ENCODE results near the gene APOLD1. TPM values are rescaled to one million over a fixed set of nuclear protein-coding genes. Genes with fewer than 3 reads are reported as not detected.
A peak's percentile ranks its signal among the peaks of the same experiment; 100 is the strongest.

Gene APOLD1
- polyA plus RNA-seq, 1 donor (not counting 4 experiments of a cell fraction or from before 2014, with no cell fraction given) = 0.34 TPM

DNA sequence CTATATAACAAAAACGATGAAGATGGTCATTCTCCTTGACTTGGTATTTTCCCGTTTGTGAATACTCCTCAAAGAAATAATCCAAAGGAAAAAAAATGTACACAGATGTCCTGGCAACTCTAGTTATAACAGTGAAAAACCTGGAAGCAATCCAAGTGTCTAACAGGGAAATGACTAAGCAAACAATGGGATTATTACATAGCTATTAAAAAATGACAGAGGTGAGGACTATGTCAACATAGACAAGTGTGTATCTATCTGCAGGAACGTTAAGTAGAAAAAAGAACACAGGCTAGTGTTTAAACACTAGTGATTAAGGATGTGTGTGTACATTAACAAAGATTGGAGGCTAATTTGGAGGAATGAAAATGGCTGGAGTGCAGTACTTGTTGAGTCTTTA is 5.9 kb upstream of the APOLD1 start:
- H3K27me3 ChIP-seq (ENCODE audit: control insufficient read depth, extremely low read depth, insufficient read depth, low read length) = no peaks in the 10 kb centered on the region
- H3K4me2 ChIP-seq (ENCODE audit: control insufficient read depth, extremely low read depth, insufficient read depth, low read depth, low read length) = peak overlapping the region; percentile 53

DNA sequence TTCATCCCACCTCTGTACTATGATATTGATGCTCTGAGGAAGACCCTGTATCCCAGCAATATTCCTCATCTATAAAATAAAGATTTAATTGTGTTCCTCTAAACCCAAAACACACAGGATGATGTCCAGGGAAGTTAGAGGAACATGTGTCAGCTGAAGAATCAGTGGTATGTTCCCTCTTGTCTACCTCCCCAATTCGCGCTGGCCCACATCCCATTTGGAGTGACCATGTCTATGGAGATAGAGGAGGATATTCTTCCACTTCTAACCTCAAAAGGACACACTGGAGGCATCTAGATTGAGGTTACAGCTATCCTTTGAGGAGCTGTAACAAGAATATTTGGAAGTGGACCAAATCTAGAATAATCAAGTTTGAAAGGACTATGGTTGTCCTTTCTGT is 1.3 kb upstream of the APOLD1 start:
- no peaks in the 10 kb centered on the region for H3K9me3 ChIP-seq (ENCODE audit: control insufficient read depth, low read depth, low read length)
- H3K27ac ChIP-seq (ENCODE audit: control insufficient read depth, insufficient read depth, low read length) = no peak overlapping the region
- H3K4me3 ChIP-seq (ENCODE audit: control insufficient read depth in 2 of 3, extremely low read depth in 1 of 3, insufficient read depth in 2 of 3, low read depth in 1 of 3, low read length in 3 of 3) = no peak overlapping the region
- TF ChIP-seq EZH2 (IDR thresholded peaks at IDR 0.05; ENCODE audit: low read length) = no peak
- TF ChIP-seq, protein P1, sequence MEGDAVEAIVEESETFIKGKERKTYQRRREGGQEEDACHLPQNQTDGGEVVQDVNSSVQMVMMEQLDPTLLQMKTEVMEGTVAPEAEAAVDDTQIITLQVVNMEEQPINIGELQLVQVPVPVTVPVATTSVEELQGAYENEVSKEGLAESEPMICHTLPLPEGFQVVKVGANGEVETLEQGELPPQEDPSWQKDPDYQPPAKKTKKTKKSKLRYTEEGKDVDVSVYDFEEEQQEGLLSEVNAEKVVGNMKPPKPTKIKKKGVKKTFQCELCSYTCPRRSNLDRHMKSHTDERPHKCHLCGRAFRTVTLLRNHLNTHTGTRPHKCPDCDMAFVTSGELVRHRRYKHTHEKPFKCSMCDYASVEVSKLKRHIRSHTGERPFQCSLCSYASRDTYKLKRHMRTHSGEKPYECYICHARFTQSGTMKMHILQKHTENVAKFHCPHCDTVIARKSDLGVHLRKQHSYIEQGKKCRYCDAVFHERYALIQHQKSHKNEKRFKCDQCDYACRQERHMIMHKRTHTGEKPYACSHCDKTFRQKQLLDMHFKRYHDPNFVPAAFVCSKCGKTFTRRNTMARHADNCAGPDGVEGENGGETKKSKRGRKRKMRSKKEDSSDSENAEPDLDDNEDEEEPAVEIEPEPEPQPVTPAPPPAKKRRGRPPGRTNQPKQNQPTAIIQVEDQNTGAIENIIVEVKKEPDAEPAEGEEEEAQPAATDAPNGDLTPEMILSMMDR (optimal IDR thresholded peaks at IDR 0.05 in 1 of 3, IDR thresholded peaks at IDR 0.05 in 1 of 3, conservative IDR thresholded peaks at IDR 0.05 in 1 of 3; ENCODE audit: extremely low read depth in 1 of 3, insufficient read depth in 2 of 3, low read length in 3 of 3) = no peak
- no peaks in the 10 kb centered on the region for H3K36me3 ChIP-seq (ENCODE audit: control insufficient read depth in 2 of 2, extremely low read depth in 1 of 2, insufficient read depth in 2 of 2, low read length in 2 of 2)
- no peak for FAIRE-seq
- H3K4me2 ChIP-seq (ENCODE audit: control insufficient read depth, extremely low read depth, insufficient read depth, low read depth, low read length) = no peak overlapping the region
- H2AFZ ChIP-seq (ENCODE audit: control insufficient read depth, low read length) = no peak overlapping the region
- H3K4me1 ChIP-seq (ENCODE audit: control insufficient read depth, extremely low read depth, insufficient read depth, low read length) = peaks cover 33% of the 10 kb centered on the region
- no peaks in the 10 kb centered on the region for H3K79me2 ChIP-seq (ENCODE audit: control insufficient read depth, insufficient read depth, low read length)
- no peaks in the 10 kb centered on the region for H3K9me1 ChIP-seq (ENCODE audit: control insufficient read depth, extremely low read depth, insufficient read depth, low read length)
- no peaks in the 10 kb centered on the region for H4K20me1 ChIP-seq (ENCODE audit: control insufficient read depth, extremely low read depth, insufficient read depth, low read length)
- DNase-seq (ENCODE audit: low read depth, low spot score) = no peak
- no peak overlapping the region for H3K9ac ChIP-seq (ENCODE audit: control insufficient read depth, extremely low read depth, insufficient read depth, low read length)
- H3K27me3 ChIP-seq (ENCODE audit: control insufficient read depth, extremely low read depth, insufficient read depth, low read length) = no peaks in the 10 kb centered on the region
- dilution Hi-C loops (cut with MboI; ENCODE audit: extremely low pct_ligation_motif_present, low sequenced_read_pairs) = no loop called here

More for the DNA sequence above, 5.9 kb upstream of the APOLD1 start:
- Histone ChIP-seq H4K20me1 (ENCODE audit: control insufficient read depth, extremely low read depth, insufficient read depth, low read length) (no peaks in the 10 kb centered on the region), H3K9me1 (ENCODE audit: control insufficient read depth, extremely low read depth, insufficient read depth, low read length) (no peaks in the 10 kb centered on the region), H3K27ac (ENCODE audit: control insufficient read depth, insufficient read depth, low read length) (no peak overlapping the region), H3K9ac (ENCODE audit: control insufficient read depth, extremely low read depth, insufficient read depth, low read length) (no peak overlapping the region), H2AFZ (ENCODE audit: control insufficient read depth, low read length) (no peak overlapping the region), H3K36me3 (ENCODE audit: control insufficient read depth in 2 of 2, extremely low read depth in 1 of 2, insufficient read depth in 2 of 2, low read length in 2 of 2) (no peaks in the 10 kb centered on the region), H3K4me1 (ENCODE audit: control insufficient read depth, extremely low read depth, insufficient read depth, low read length) (peaks cover 26% of the 10 kb centered on the region), H3K79me2 (ENCODE audit: control insufficient read depth, insufficient read depth, low read length) (no peaks in the 10 kb centered on the region), H3K9me3 (ENCODE audit: control insufficient read depth, low read depth, low read length) (no peaks in the 10 kb centered on the region), H3K4me3 (ENCODE audit: control insufficient read depth in 2 of 3, extremely low read depth in 1 of 3, insufficient read depth in 2 of 3, low read depth in 1 of 3, low read length in 3 of 3) (no peak overlapping the region)
- peak; percentile 63 for DNase-seq (ENCODE audit: low read depth, low spot score)
- peak; percentile 29 for FAIRE-seq
- TF ChIP-seq, protein P1 (optimal IDR thresholded peaks at IDR 0.05 in 1 of 3, IDR thresholded peaks at IDR 0.05 in 1 of 3, conservative IDR thresholded peaks at IDR 0.05 in 1 of 3; ENCODE audit: extremely low read depth in 1 of 3, insufficient read depth in 2 of 3, low read length in 3 of 3) = no peak
- TF ChIP-seq EZH2 (IDR thresholded peaks at IDR 0.05; ENCODE audit: low read length) = no peak
- dilution Hi-C loops (cut with MboI; ENCODE audit: extremely low pct_ligation_motif_present, low sequenced_read_pairs) = no loop called here
